Subcutaneous adipose tissue (tissue), 4 donors: ENCODE data around the gene MORN5. TPM values are rescaled to one million over a fixed set of nuclear protein-coding genes. Genes with fewer than 3 reads are reported as not detected.

Experiments used
- CTCF ChIP-seq: fragments of 450-650 bp; IDR thresholded peaks from one replicate; pipeline ENCODE4 v1.5.1; 2016; ENCODE audit warnings: low read depth, mild to moderate bottlenecking, control low read depth, antibody characterized with exemption, moderate library complexity
- total RNA-seq, 4 donors: library from RNA; depleted of rRNA; stranded (reverse); fragments of >200 nt; gene quantifications; one replicate each; pipeline ENCODE4 v1.1.0, GENCODE V29; 2016

The MORN5 gene
- total RNA-seq, 4 donors from 2014 or later, result not detected

GRCh38 chr9:122213589-122214413, 54.1 kb downstream of the MORN5 start:
- TF ChIP-seq CTCF, result no peak

- TF ChIP-seq CTCF, result no peak
Observed at GRCh38 chr9:122214507-122214906, 54.8 kb downstream of the MORN5 start.

GRCh38 chr9:122215663-122216062, 56.0 kb downstream of the MORN5 start:
- no peak for TF ChIP-seq CTCF

GRCh38 chr9:122216138-122216797, 56.6 kb downstream of the MORN5 start:
- TF ChIP-seq CTCF, result no peak

GRCh38 chr9:122216798-122217418, 57.2 kb downstream of the MORN5 start:
- no peak for TF ChIP-seq CTCF

- no peak for TF ChIP-seq CTCF
Observed at GRCh38 chr9:122217640-122218039, 57.9 kb downstream of the MORN5 start.
